B cell (primary cell): ENCODE measurements around the gene SDR39U1. TPM values are rescaled to one million over a fixed set of nuclear protein-coding genes. Genes with fewer than 3 reads are reported as not detected.
"Not testable (repeated sequence)": the region's sequence is repeated elsewhere in the genome, so short reads cannot be mapped to it uniquely, and the experiment has no call there.

Experiments used
- ATAC-seq: fragments of 200-7000 bp; cut with Tn5 transposase; one replicate; pipeline ENCODE4 v1.10.0; 2021; ENCODE audit warnings: low read depth, mild to moderate bottlenecking, moderate number of reproducible peaks, moderate library complexity
- CTCF ChIA-PET: fragments of 350-600 bp; sonication (Branson Sonifier 250); formaldehyde crosslinking; loops from one replicate; lab custom pipeline; 2021; ENCODE audit warnings: antibody characterized with exemption, inconsistent platforms; lab: Charles Lee
- POLR2A ChIA-PET: fragments of 350-600 bp; sonication (Branson Sonifier 250); formaldehyde crosslinking; loops from one replicate; lab custom pipeline; 2021; ENCODE audit warnings: antibody characterized with exemption; lab: Charles Lee
- DNase-seq: peaks from one replicate; pipeline ENCODE4 v3.0.0; 2013
- H2AFZ ChIP-seq: 2 replicates; pipeline ENCODE4 v1.6.1; 2012; ENCODE audit warnings: mild to moderate bottlenecking, low read depth, low read length; ENCODE audit not compliant: insufficient read depth, poor library complexity, severe bottlenecking
- H3K27ac ChIP-seq, 2 donors: 1 replicate in 1 of 2; 2 replicates in 1 of 2; pipeline ENCODE4 v1.5.1; 2012 to 2013; ENCODE audit warnings: low read length in 2 of 2, mild to moderate bottlenecking in 2 of 2, moderate library complexity in 1 of 2
- H3K27me3 ChIP-seq, 4 experiments: fragments of 200-600 bp in 1 of 4; sonication (generic) in 1 of 4; replicated peaks in 1 of 4; 1 replicate in 2 of 4; 2 replicates in 2 of 4; pipeline versions ENCODE4 v1.6.1 to v1.7.0; 2013 to 2016; ENCODE audit warnings: low read length in 3 of 4, mild to moderate bottlenecking in 2 of 4, mixed read lengths in 1 of 4, moderate library complexity in 1 of 4; ENCODE audit not compliant: insufficient read depth in 4 of 4, control insufficient read depth in 3 of 4; ENCODE audit errors: control extremely low read depth in 1 of 4
- H3K36me3 ChIP-seq, 2 experiments: replicated peaks in 1 of 2; 1 replicate in 1 of 2; 2 replicates in 1 of 2; pipeline versions ENCODE4 v1.6.1 to v1.7.1; 2013; ENCODE audit warnings: low read length in 1 of 2; ENCODE audit not compliant: insufficient read depth in 2 of 2, control insufficient read depth in 1 of 2; ENCODE audit errors: control extremely low read depth in 1 of 2, extremely low read depth in 1 of 2
- H3K4me1 ChIP-seq, 2 donors: fragments of 200-600 bp in 1 of 2; sonication (generic) in 1 of 2; 1 replicate in 1 of 2; 2 replicates in 1 of 2; pipeline versions ENCODE4 v1.5.1 to v1.6.1; 2013 to 2017; ENCODE audit warnings: low read length in 2 of 2; ENCODE audit not compliant: control insufficient read depth in 2 of 2, insufficient read depth in 2 of 2
- H3K4me2 ChIP-seq: replicated peaks from 2 replicates; pipeline ENCODE3; 2012; ENCODE audit warnings: mild to moderate bottlenecking, low read depth, low read length; ENCODE audit not compliant: poor library complexity, severe bottlenecking
- H3K4me3 ChIP-seq, 5 experiments: fragments of 200-600 bp in 1 of 5; sonication (generic) in 1 of 5; 1 replicate in 3 of 5; 2 replicates in 2 of 5; pipeline versions ENCODE4 v1.5.1 to v1.7.0; 2011 to 2016; ENCODE audit warnings: low read length in 4 of 5, mild to moderate bottlenecking in 4 of 5, low read depth in 2 of 5, control low read depth in 1 of 5, moderate library complexity in 1 of 5; ENCODE audit not compliant: insufficient read depth in 1 of 5; ENCODE audit errors: control extremely low read depth in 1 of 5, extremely low read depth in 1 of 5
- H3K79me2 ChIP-seq: fragments of 200-600 bp; sonication (generic); one replicate; pipeline ENCODE4 v1.6.0; 2016; ENCODE audit warnings: low read length; ENCODE audit not compliant: control insufficient read depth, insufficient read depth
- H3K9ac ChIP-seq: fragments of 200-600 bp; sonication (generic); 2 replicates; pipeline ENCODE4 v1.6.1; 2017; ENCODE audit warnings: mild to moderate bottlenecking, low read length, moderate library complexity
- H3K9me3 ChIP-seq, 3 donors: one replicate each; pipeline versions ENCODE4 v1.6.1 to v1.7.1; 2013; ENCODE audit warnings: low read length in 2 of 3; ENCODE audit not compliant: control insufficient read depth in 2 of 3, insufficient read depth in 1 of 3; ENCODE audit errors: control extremely low read depth in 1 of 3
- H4K20me1 ChIP-seq: 2 replicates; pipeline ENCODE4 v1.6.0; 2012; ENCODE audit warnings: mild to moderate bottlenecking, low read length; ENCODE audit not compliant: insufficient read depth, control insufficient read depth, poor library complexity, severe bottlenecking
- H3K27ac Mint-ChIP-seq: one replicate; pipeline ENCODE4 v1.8.0; 2021; ENCODE audit warnings: mixed read lengths
- H3K27me3 Mint-ChIP-seq: one replicate; pipeline ENCODE4 v1.8.0; 2021; ENCODE audit warnings: mixed read lengths
- H3K4me1 Mint-ChIP-seq: one replicate; pipeline ENCODE4 v1.8.0; 2021; ENCODE audit warnings: mixed read lengths
- H3K4me3 Mint-ChIP-seq: one replicate; pipeline ENCODE4 v1.8.0; 2021; ENCODE audit warnings: mixed read lengths
- H3K9me3 Mint-ChIP-seq: one replicate; pipeline ENCODE4 v1.8.0; 2022; ENCODE audit warnings: mixed read lengths; ENCODE audit not compliant: insufficient read depth
- CTCF ChIP-seq: fragments of 200-600 bp; IDR thresholded peaks from one replicate; pipeline ENCODE4 v1.8.0; 2022; ENCODE audit warnings: antibody characterized with exemption, mild to moderate bottlenecking
- EZH2 ChIP-seq: IDR thresholded peaks from 2 replicates; pipeline ENCODE4 v1.6.1; 2012; ENCODE audit warnings: borderline replicate concordance, low read depth, mild to moderate bottlenecking, moderate library complexity, low read length; ENCODE audit not compliant: insufficient read depth, poor library complexity, severe bottlenecking
- WGBS: methylation state at CpG from one replicate; pipeline ENCODE4 v1.1.5; 2013; ENCODE audit warnings: missing lambda C conversion rate; ENCODE audit not compliant: insufficient coverage; 5-methylcytosine and 5-hydroxymethylcytosine counted together
- intact Hi-C: fragments of 100-400 bp; cut with micrococcal nuclease; formaldehyde crosslinking; loops from one replicate; pipeline ENCODE4 v1.10.0; 2022
- polyA plus RNA-seq: library from polyadenylated mRNA; depleted of rRNA; stranded (reverse); fragments of >200 nt; gene quantifications from 2 replicates; pipeline ENCODE4 v1.2.3, GENCODE V29; 2012
- total RNA-seq, 2 donors: library from RNA; stranded (reverse); fragments of 120-200 nt in 1 of 2; gene quantifications; 1 replicate in 1 of 2; 2 replicates in 1 of 2; pipeline versions ENCODE4 v1.2.3 to v1.2.4, GENCODE V29; 2013 to 2022

The SDR39U1 gene
- total and polyA plus RNA-seq, 2 donors (not counting 1 experiment from before 2014, with no cell fraction given): 126 to 247 TPM

- peaks cover 9 to 10% of the 10 kb centered on the region in 2 donors for H3K4me1 ChIP-seq
- TF ChIP-seq EZH2 (no peak), CTCF (peak; percentile 70)
- H3K4me2 ChIP-seq: peak overlapping the region; percentile 53
- WGBS: 56% methylated on average over 17 of the region's 23 CpGs
- no peaks in the 10 kb centered on the region for H3K9me3 ChIP-seq
- no peaks in the 10 kb centered on the region for H3K27me3 ChIP-seq
- H3K9me3 Mint-ChIP-seq: peaks cover 3% of the 10 kb centered on the region
- peak overlapping the region; percentile 47 for H3K27ac Mint-ChIP-seq
- no peaks in the 10 kb centered on the region for H4K20me1 ChIP-seq
- H3K4me1 Mint-ChIP-seq: peaks cover 17% of the 10 kb centered on the region
- H3K27me3 Mint-ChIP-seq: peaks cover 3% of the 10 kb centered on the region
- DNase-seq: peak; percentile 47
- peak; percentile 82 for ATAC-seq
- H3K36me3 ChIP-seq: no peaks in the 10 kb centered on the region
- H3K9ac ChIP-seq: peak overlapping the region; percentile 35
- intact Hi-C loops: loop anchor here (5.0 kb wide), 2 partner anchors 196 to 651 kb away; no protein-coding TSS in a partner anchor
- peak overlapping the region in 2 of 5 experiments; percentile 29 to 32 for H3K4me3 ChIP-seq
- no peak overlapping the region for H3K27ac ChIP-seq
- H3K79me2 ChIP-seq: no peaks in the 10 kb centered on the region
- ChIA-PET CTCF (interaction anchor here (0.9 to 1.2 kb wide), 7 partner anchors 23 to 671 kb away, joined by 3 to 4 read pairs (median 3); no protein-coding TSS in a partner anchor), POLR2A (no interaction called here)
- H3K4me3 Mint-ChIP-seq: peak overlapping the region; percentile 89
- peak overlapping the region; percentile 69 for H2AFZ ChIP-seq
These were observed 39.2 kb upstream of the SDR39U1 start for GRCh38 chr14:24481622-24482324.

- POLR2A ChIA-PET: not testable (repeated sequence)
These were observed 37.4 kb upstream of the SDR39U1 start for GRCh38 chr14:24479999-24480398.

More at GRCh38 chr14:24479999-24480398, 37.4 kb upstream of the SDR39U1 start:
- H3K36me3 ChIP-seq, H3K4me1 ChIP-seq, H3K9me3 Mint-ChIP-seq, H3K27me3 Mint-ChIP-seq, H3K27me3 ChIP-seq, H3K27ac ChIP-seq, H3K79me2 ChIP-seq, H3K9me3 ChIP-seq, H3K9ac ChIP-seq, DNase-seq, H4K20me1 ChIP-seq, H3K27ac Mint-ChIP-seq, H3K4me3 Mint-ChIP-seq, CTCF ChIA-PET, ATAC-seq, H3K4me3 ChIP-seq, H2AFZ ChIP-seq, H3K4me2 ChIP-seq: not testable (repeated sequence)
- H3K4me1 Mint-ChIP-seq: peaks cover 17% of the 10 kb centered on the region
- WGBS: 15% methylated on average over 1 of the region's 1 CpG
- intact Hi-C loops: loop anchor here (5.0 kb wide), 2 partner anchors 197 to 652 kb away; no protein-coding TSS in a partner anchor
